H1 (cell line): ENCODE measurements around the gene ZNF639. TPM values are rescaled to one million over a fixed set of nuclear protein-coding genes. Genes with fewer than 3 reads are reported as not detected.

Source experiments
- SIX5 ChIP-seq: IDR thresholded peaks from 2 replicates; pipeline ENCODE4 v1.6.1; 2011; ENCODE audit warnings: mild to moderate bottlenecking, low read depth, low read length
- polyA plus RNA-seq, 7 experiments: library from polyadenylated mRNA; depleted of rRNA in 3 of 7; stranded (reverse) in 5 of 7; unstranded in 2 of 7; fragments of >200 nt in 5 of 7; fragments of 200-250 nt in 2 of 7; gene quantifications; 1 replicate in 5 of 7; 2 replicates in 1 of 7; 4 replicates in 1 of 7; pipeline versions ENCODE4 v1.2.1 to v1.2.3, GENCODE V29; 2011 to 2013; ENCODE audit warnings: missing spikeins in 2 of 7, mixed read lengths in 2 of 7
- total RNA-seq: library from RNA; stranded (reverse); fragmentation: NEBNext Ultra II Directional; extraction: Animal tissue kit (Norgen Biotek cat#: 25700); gene quantifications from 2 replicates; pipeline ENCODE4 v1.2.1, GENCODE V29; 2021

The ZNF639 gene
- total and polyA plus RNA-seq, 2 of the 8 experiments (the other 6 are each of a cell fraction or from before 2014, with no cell fraction given), result 9.1 to 41.4 TPM

- no peak for TF ChIP-seq SIX5
Observed at GRCh38 chr3:179308001-179308400, 14.8 kb upstream of the ZNF639 start (continued).
